ENCODE data around the gene BCAS3. TPM values are rescaled to one million over a fixed set of nuclear protein-coding genes. Genes with fewer than 3 reads are reported as not detected.

The BCAS3 gene
- total RNA-seq, 1 donor from 2014 or later: 15.2 TPM

DNA sequence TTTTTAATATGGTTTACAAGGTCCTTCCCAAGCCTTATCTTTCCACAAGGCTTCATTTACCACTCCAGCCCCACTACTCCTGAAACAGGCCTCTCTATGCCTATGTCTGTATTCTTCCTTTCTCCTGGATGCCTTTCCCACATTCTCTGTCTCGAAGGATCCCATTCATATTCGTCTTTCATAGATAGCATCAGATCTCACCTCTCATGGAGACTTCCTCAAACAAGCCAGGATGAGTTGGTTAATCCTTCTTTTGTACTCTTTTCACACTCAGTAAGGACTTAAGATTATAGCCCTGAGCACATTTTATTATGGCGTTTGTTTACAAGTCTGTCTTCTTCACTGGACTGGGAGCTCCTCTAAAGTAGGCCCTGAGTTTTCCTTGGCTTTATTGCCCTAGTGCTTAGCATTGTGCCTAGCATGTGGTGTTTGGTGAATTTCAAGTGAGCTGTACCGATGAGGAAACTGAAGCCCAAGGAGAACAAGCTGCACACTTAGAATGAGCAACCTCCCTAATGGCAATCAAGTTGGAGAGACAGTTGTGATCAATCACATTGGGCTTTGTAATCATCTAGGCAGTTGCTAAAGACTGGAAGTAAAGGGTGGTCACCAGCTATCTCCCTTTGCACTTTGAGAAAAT is 764.6 kb downstream of the BCAS3 start:
- H3K4me3 ChIP-seq (ENCODE audit: low read depth, low read length): no peak overlapping the region
- no peak for TF ChIP-seq CTCF (conservative IDR thresholded peaks at IDR 0.05; ENCODE audit: low read depth, low read length)
- no peak for DNase-seq (ENCODE audit: low read depth)

Other genes starting within 250 kb of the BCAS3 start
- gene APPBP2, start 151.6 kb upstream of the BCAS3 start, total RNA-seq: 14.5 and 16.5 TPM in 2 replicates
- 9.1 and 9.8 TPM in 2 replicates for gene PPM1D, start 77.7 kb upstream of the BCAS3 start, total RNA-seq